GM18909 (cell line): Measurements from ENCODE around the gene TBX10.

Experiments
- ATAC-seq: cut with Tn5 transposase; IDR thresholded peaks from one replicate; pipeline ENCODE4 v1.9.1; 2021; ENCODE audit warnings: mild to moderate bottlenecking; ENCODE audit not compliant: unreplicated experiment, poor library complexity

TBX10 gene

GRCh38 chr11:67582011-67582410 is 57.6 kb downstream of the TBX10 start:
- ATAC-seq = no peak

GRCh38 chr11:67581469-67581868 is 58.1 kb downstream of the TBX10 start:
- no peak for ATAC-seq
